ENCODE measurements around the gene ITCH.
"Not testable (repeated sequence)": the region's sequence is repeated elsewhere in the genome, so short reads cannot be mapped to it uniquely, and the experiment has no call there.

- not testable (repeated sequence) for TF ChIP-seq CTCF (IDR thresholded peaks at IDR 0.05; ENCODE audit: insufficient read depth, low read length, poor library complexity, severe bottlenecking); EZH2phosphoT487 (conservative IDR thresholded peaks at IDR 0.05; ENCODE audit: low read length)
These were observed 9.6 kb upstream of the ITCH start for GRCh38 chr20:34353467-34353866.
